H1 (cell line): ENCODE measurements around the gene ULBP1. TPM values are rescaled to one million over a fixed set of nuclear protein-coding genes. Genes with fewer than 3 reads are reported as not detected.

Experiments used
- CTCF ChIA-PET: fragments of 300-600 bp; sonication (Branson Sonifier 250); formaldehyde crosslinking; loops from one replicate; lab custom pipeline; 2021; ENCODE audit not compliant: partially characterized antibody; lab: Charles Lee
- POLR2A ChIA-PET: fragments of 300-600 bp; sonication (Branson Sonifier 250); formaldehyde crosslinking; loops from one replicate; lab custom pipeline; 2021; ENCODE audit warnings: inconsistent platforms; ENCODE audit not compliant: partially characterized antibody; lab: Charles Lee
- DNase-seq, 2 experiments: peaks; one replicate each; pipeline versions ENCODE4 v3.0.0 to v3.0.0-alpha.2; 2010 to 2022; ENCODE audit warnings: low spot score in 2 of 2, low read depth in 1 of 2, mixed read lengths in 1 of 2
- FAIRE-seq: peaks from 2 replicates; lab custom pipeline; 2011; peaks lifted over from hg19 to GRCh38; lab: Jason Lieb, UNC
- H2AFZ ChIP-seq: 2 replicates; pipeline ENCODE4 v1.8.1; 2012; ENCODE audit warnings: low read length, inconsistent platforms
- H2AK5ac ChIP-seq: 2 replicates; pipeline ENCODE4 v1.6.1; 2013; ENCODE audit warnings: low read depth, low read length
- H2BK120ac ChIP-seq: replicated peaks from 2 replicates; pipeline ENCODE3; 2013; ENCODE audit warnings: low read depth, low read length, inconsistent platforms
- H2BK12ac ChIP-seq: 2 replicates; pipeline ENCODE4 v1.6.1; 2013; ENCODE audit warnings: low read depth, low read length
- H2BK15ac ChIP-seq: 2 replicates; pipeline ENCODE4 v1.6.1; 2013; ENCODE audit warnings: low read length
- H2BK20ac ChIP-seq: 2 replicates; pipeline ENCODE4 v1.6.1; 2013; ENCODE audit warnings: low read length
- H2BK5ac ChIP-seq: 2 replicates; pipeline ENCODE4 v1.6.1; 2013; ENCODE audit warnings: low read depth, low read length
- H3K14ac ChIP-seq: 2 replicates; pipeline ENCODE4 v1.6.1; 2013; ENCODE audit warnings: inconsistent platforms; ENCODE audit not compliant: insufficient read length
- H3K18ac ChIP-seq: 2 replicates; pipeline ENCODE4 v1.6.1; 2013; ENCODE audit warnings: low read length; ENCODE audit errors: extremely low read depth
- H3K23ac ChIP-seq: 2 replicates; pipeline ENCODE4 v1.6.1; 2013; ENCODE audit warnings: inconsistent platforms; ENCODE audit not compliant: insufficient read length
- H3K23me2 ChIP-seq: 2 replicates; pipeline ENCODE4 v1.6.1; 2013; ENCODE audit warnings: low read depth, low read length
- H3K27ac ChIP-seq: 2 replicates; pipeline ENCODE4 v1.6.1; 2011; ENCODE audit warnings: low read depth, low read length, inconsistent platforms
- H3K27me3 ChIP-seq, 4 experiments: replicated peaks in 1 of 4; 1 replicate in 1 of 4; 2 replicates in 3 of 4; pipeline versions ENCODE4 v1.6.1 to v1.8.1; 2011 to 2013; ENCODE audit warnings: low read length in 3 of 4, mild to moderate bottlenecking in 3 of 4, inconsistent platforms in 2 of 4, mixed read lengths in 2 of 4, moderate library complexity in 1 of 4; ENCODE audit not compliant: control insufficient read depth in 3 of 4, insufficient read depth in 3 of 4; ENCODE audit errors: extremely low read depth in 1 of 4
- H3K36me3 ChIP-seq, 4 experiments: 2 replicates each; pipeline versions ENCODE4 v1.6.1 to v1.8.1; 2011 to 2013; ENCODE audit warnings: mild to moderate bottlenecking in 4 of 4, low read length in 3 of 4, moderate library complexity in 2 of 4, control low read depth in 1 of 4, inconsistent platforms in 1 of 4; ENCODE audit not compliant: insufficient read depth in 4 of 4, control insufficient read depth in 2 of 4
- H3K4ac ChIP-seq: replicated peaks from 2 replicates; pipeline ENCODE3; 2013; ENCODE audit warnings: low read length, low read depth, mixed read lengths, inconsistent platforms; ENCODE audit not compliant: insufficient read length
- H3K4me1 ChIP-seq, 4 experiments: replicated peaks in 1 of 4; 1 replicate in 1 of 4; 2 replicates in 3 of 4; pipeline versions ENCODE4 v1.6.1 to v1.8.1; 2011 to 2013; ENCODE audit warnings: low read length in 3 of 4, inconsistent platforms in 2 of 4, mixed read lengths in 1 of 4; ENCODE audit not compliant: insufficient read depth in 4 of 4, control insufficient read depth in 3 of 4
- H3K4me2 ChIP-seq, 2 experiments: 2 replicates each; pipeline versions ENCODE4 v1.6.1 to v1.8.1; 2011 to 2013; ENCODE audit warnings: low read depth in 2 of 2, low read length in 2 of 2, control low read depth in 1 of 2, inconsistent platforms in 1 of 2, mild to moderate bottlenecking in 1 of 2; ENCODE audit not compliant: insufficient read depth in 1 of 2
- H3K4me3 ChIP-seq, 4 experiments: fragments of 200-600, 300-600 bp in 1 of 4; sonication (generic), shearing (Covaris generic), sonication (Bioruptor Twin) in 1 of 4; 2 replicates each; pipeline versions ENCODE4 v1.5.1 to v1.8.1; 2011 to 2016; ENCODE audit warnings: low read length in 4 of 4, low read depth in 3 of 4, control low read depth in 2 of 4, inconsistent platforms in 2 of 4, mild to moderate bottlenecking in 2 of 4, mixed read lengths in 1 of 4, moderate library complexity in 1 of 4; ENCODE audit not compliant: insufficient read depth in 2 of 4; ENCODE audit errors: extremely low read depth in 1 of 4
- H3K56ac ChIP-seq: replicated peaks from 2 replicates; pipeline ENCODE3; 2013; ENCODE audit warnings: low read depth, mild to moderate bottlenecking, mixed read lengths, low read length, inconsistent platforms; ENCODE audit not compliant: insufficient read length
- H3K79me1 ChIP-seq: 2 replicates; pipeline ENCODE4 v1.6.1; 2013; ENCODE audit warnings: low read depth, low read length, control low read depth
- H3K79me2 ChIP-seq, 2 experiments: 2 replicates each; pipeline versions ENCODE4 v1.6.1 to v1.8.1; 2012 to 2013; ENCODE audit warnings: low read length in 2 of 2, mild to moderate bottlenecking in 2 of 2, inconsistent platforms in 1 of 2; ENCODE audit not compliant: insufficient read depth in 2 of 2, control insufficient read depth in 1 of 2
- H3K9ac ChIP-seq, 4 experiments: replicated peaks in 1 of 4; 1 replicate in 1 of 4; 2 replicates in 3 of 4; pipeline versions ENCODE4 v1.6.1 to v1.8.1; 2011 to 2013; ENCODE audit warnings: low read depth in 3 of 4, low read length in 3 of 4, control low read depth in 2 of 4, mild to moderate bottlenecking in 2 of 4, moderate library complexity in 2 of 4, inconsistent platforms in 1 of 4; ENCODE audit errors: extremely low read depth in 1 of 4
- H3K9me3 ChIP-seq, 2 experiments: 2 replicates each; pipeline versions ENCODE4 v1.6.1 to v1.8.1; 2012 to 2013; ENCODE audit warnings: mild to moderate bottlenecking in 2 of 2, moderate library complexity in 2 of 2, control low read depth in 1 of 2, inconsistent platforms in 1 of 2, low read depth in 1 of 2, low read length in 1 of 2, mixed read lengths in 1 of 2; ENCODE audit not compliant: insufficient read depth in 2 of 2
- H4K20me1 ChIP-seq, 2 experiments: replicated peaks in 1 of 2; 2 replicates each; pipeline versions ENCODE3 to v1.8.1; 2011 to 2013; ENCODE audit warnings: inconsistent platforms in 2 of 2, low read length in 2 of 2, mild to moderate bottlenecking in 1 of 2; ENCODE audit not compliant: insufficient read depth in 2 of 2, control insufficient read depth in 1 of 2
- H4K5ac ChIP-seq: 2 replicates; pipeline ENCODE4 v1.6.1; 2013; ENCODE audit warnings: low read length, low read depth, mixed read lengths, inconsistent platforms; ENCODE audit not compliant: insufficient read length
- H4K8ac ChIP-seq: 2 replicates; pipeline ENCODE4 v1.8.0; 2013; ENCODE audit warnings: mild to moderate bottlenecking, moderate library complexity, low read length, inconsistent platforms; ENCODE audit not compliant: insufficient read depth; ENCODE audit errors: extremely low read depth
- H4K91ac ChIP-seq: replicated peaks from 2 replicates; pipeline ENCODE3; 2013; ENCODE audit warnings: low read length, mixed read lengths, inconsistent platforms; ENCODE audit not compliant: insufficient read length
- CBX5 ChIP-seq: fragments of 300-800, 300-1000 bp; sonication (generic); IDR thresholded peaks from 2 replicates; pipeline ENCODE4 v1.7.1; 2016; ENCODE audit warnings: antibody characterized with exemption, low read length, low read depth
- CEBPB ChIP-seq: IDR thresholded peaks from 2 replicates; pipeline ENCODE4 v1.6.1; 2012; ENCODE audit warnings: low read depth, low read length
- CHD1 ChIP-seq: IDR thresholded peaks from 2 replicates; pipeline ENCODE4 v1.6.1; 2012; ENCODE audit warnings: low read depth, low read length, improper control_type of control experiment
- EP300 ChIP-seq, 2 experiments: IDR thresholded peaks; 1 replicate in 1 of 2; 2 replicates in 1 of 2; pipeline ENCODE4 v1.6.1; 2011 to 2012; ENCODE audit warnings: low read depth in 2 of 2, low read length in 2 of 2, mild to moderate bottlenecking in 2 of 2, borderline replicate concordance in 1 of 2, inconsistent platforms in 1 of 2, moderate library complexity in 1 of 2
- GABPA ChIP-seq: IDR thresholded peaks from 2 replicates; pipeline ENCODE4 v1.6.1; 2011; ENCODE audit warnings: mild to moderate bottlenecking, low read length, moderate library complexity, borderline replicate concordance; ENCODE audit not compliant: insufficient read depth
- KDM1A ChIP-seq: fragments of 200-600, 300-600 bp; sonication (generic); IDR thresholded peaks from 2 replicates; pipeline ENCODE4 v1.7.1; 2016; ENCODE audit warnings: mild to moderate bottlenecking, low read length, borderline replicate concordance
- KDM4A ChIP-seq: IDR thresholded peaks from one replicate; pipeline ENCODE4 v1.7.1; 2012; ENCODE audit warnings: low read depth, mild to moderate bottlenecking, moderate library complexity, low read length, inconsistent platforms; ENCODE audit not compliant: severe bottlenecking
- RBBP5 ChIP-seq: IDR thresholded peaks from 2 replicates; pipeline ENCODE4 v1.7.1; 2012; ENCODE audit warnings: low read depth, mild to moderate bottlenecking, inconsistent platforms, low read length, moderate library complexity, borderline replicate concordance
- TAF1 ChIP-seq: IDR thresholded peaks from 2 replicates; pipeline ENCODE4 v1.6.1; 2011; ENCODE audit warnings: mild to moderate bottlenecking, low read depth, low read length
- TBP ChIP-seq: IDR thresholded peaks from 2 replicates; pipeline ENCODE4 v1.6.1; 2011; ENCODE audit warnings: low read depth, low read length, improper control_type of control experiment
- TCF12 ChIP-seq: IDR thresholded peaks from 2 replicates; pipeline ENCODE4 v1.6.1; 2011; ENCODE audit warnings: low read depth, mild to moderate bottlenecking, low read length
- TEAD4 ChIP-seq: IDR thresholded peaks from 2 replicates; pipeline ENCODE4 v1.6.1; 2012; ENCODE audit warnings: low read depth, low read length, inconsistent platforms, mixed read lengths
- YY1 ChIP-seq: IDR thresholded peaks from 2 replicates; pipeline ENCODE4 v1.6.1; 2011; ENCODE audit warnings: low read depth, mild to moderate bottlenecking, low read length
- WGBS, 2 experiments: shearing (Covaris generic) in 1 of 2; methylation state at CpG; one replicate each; pipeline versions ENCODE4 v1.1.6 to v1.1.7; 2013 to 2015; ENCODE audit warnings: low lambda C conversion rate in 2 of 2, mixed read lengths in 2 of 2, inconsistent platforms in 1 of 2, low coverage in 1 of 2, missing lambda C conversion rate in 1 of 2; ENCODE audit not compliant: insufficient replicate concordance in 2 of 2, insufficient coverage in 1 of 2, insufficient read length in 1 of 2; ENCODE audit errors: extremely low coverage in 1 of 2, missing lambda C conversion rate in 1 of 2; 5-methylcytosine and 5-hydroxymethylcytosine counted together
- polyA plus RNA-seq, 7 experiments: library from polyadenylated mRNA; depleted of rRNA in 3 of 7; stranded (reverse) in 5 of 7; unstranded in 2 of 7; fragments of >200 nt in 5 of 7; fragments of 200-250 nt in 2 of 7; gene quantifications; 1 replicate in 5 of 7; 2 replicates in 1 of 7; 4 replicates in 1 of 7; pipeline versions ENCODE4 v1.2.1 to v1.2.3, GENCODE V29; 2011 to 2013; ENCODE audit warnings: missing spikeins in 2 of 7, mixed read lengths in 2 of 7
- total RNA-seq: library from RNA; stranded (reverse); fragmentation: NEBNext Ultra II Directional; extraction: Animal tissue kit (Norgen Biotek cat#: 25700); gene quantifications from 2 replicates; pipeline ENCODE4 v1.2.1, GENCODE V29; 2021

The ULBP1 gene
- total and polyA plus RNA-seq, 2 of the 8 experiments (the other 6 are each of a cell fraction or from before 2014, with no cell fraction given): 0.32 to 0.60 TPM

- CTCF ChIA-PET: interaction anchor here (0.9 to 2.3 kb wide), 5 partner anchors 8 to 124 kb away, joined by 3 to 11 read pairs (median 5); no protein-coding TSS in a partner anchor
- no peak for FAIRE-seq
- H3K23ac ChIP-seq: no peak overlapping the region
Measured at GRCh38 chr6:149960488-149960887, 3.3 kb upstream of the ULBP1 start.

More at GRCh38 chr6:149960488-149960887, 3.3 kb upstream of the ULBP1 start:
- peaks cover 36 to 80% (median 62%) of the 10 kb centered on the region in 4 experiments for H3K27me3 ChIP-seq
- peak in 1 of 2 experiments; percentile 31 for DNase-seq
- no peak overlapping the region for H3K18ac ChIP-seq
- no peaks in the 10 kb centered on the region for H3K36me3 ChIP-seq
- no peak overlapping the region for H2BK12ac ChIP-seq
- no peaks in the 10 kb centered on the region for H3K79me2 ChIP-seq
- H4K20me1 ChIP-seq: peaks cover 2 to 6% of the 10 kb centered on the region in 2 experiments
- H3K4me2 ChIP-seq: no peak overlapping the region
- WGBS, 2 experiments: 93% methylated on average over 6 of the region's 6 CpGs; no CpG with 5 or more reads in 1 of the 2 experiments
- no peak overlapping the region for H2AFZ ChIP-seq
- H4K5ac ChIP-seq: no peak overlapping the region
- H4K8ac ChIP-seq: no peak overlapping the region; the same call in 1 of the 2 replicates
- H2BK5ac ChIP-seq: no peak overlapping the region
- H3K4me3 ChIP-seq: no peak overlapping the region
- TF ChIP-seq CEBPB: no peak
- TF ChIP-seq YY1: no peak
- TF ChIP-seq KDM4A: no peak
- TF ChIP-seq CBX5: no peak
- TF ChIP-seq TEAD4: no peak
- no peak for TF ChIP-seq TCF12
- TF ChIP-seq TBP: no peak
- no peak for TF ChIP-seq GABPA
- no peak for TF ChIP-seq EP300 (IDR thresholded peaks at IDR 0.05; ENCODE audit: borderline replicate concordance in 1 of 2, low read depth in 2 of 2, low read length in 2 of 2)
- TF ChIP-seq CHD1: no peak
- no peak for TF ChIP-seq KDM1A
- no peak for TF ChIP-seq RBBP5
- TF ChIP-seq TAF1: no peak
- peaks cover 0 to 17% (median 14%) of the 10 kb centered on the region in 4 experiments; a peak in 5 of 7 replicates for H3K4me1 ChIP-seq
- no peak overlapping the region for H2AK5ac ChIP-seq
- no peak overlapping the region for H3K56ac ChIP-seq
- no peak overlapping the region for H4K91ac ChIP-seq
- H2BK20ac ChIP-seq: no peak overlapping the region
- peaks cover 9% of the 10 kb centered on the region; the same call in 1 of the 2 replicates for H3K23me2 ChIP-seq
- no peaks in the 10 kb centered on the region for H3K79me1 ChIP-seq
- no peak overlapping the region for H2BK15ac ChIP-seq
- H2BK120ac ChIP-seq: no peak overlapping the region
- no peak overlapping the region for H3K4ac ChIP-seq
- no peak overlapping the region for H3K9ac ChIP-seq
- H3K27ac ChIP-seq: no peak overlapping the region
- no peaks in the 10 kb centered on the region for H3K9me3 ChIP-seq
- POLR2A ChIA-PET: no interaction called here
- no peak overlapping the region for H3K14ac ChIP-seq
